ENCODE results near the gene PDLIM5. TPM values are rescaled to one million over a fixed set of nuclear protein-coding genes. Genes with fewer than 3 reads are reported as not detected.

The PDLIM5 gene
- total and polyA plus RNA-seq, 4 experiments from 2014 or later = 37.4 to 57.5 (median 44.6) TPM

DNA sequence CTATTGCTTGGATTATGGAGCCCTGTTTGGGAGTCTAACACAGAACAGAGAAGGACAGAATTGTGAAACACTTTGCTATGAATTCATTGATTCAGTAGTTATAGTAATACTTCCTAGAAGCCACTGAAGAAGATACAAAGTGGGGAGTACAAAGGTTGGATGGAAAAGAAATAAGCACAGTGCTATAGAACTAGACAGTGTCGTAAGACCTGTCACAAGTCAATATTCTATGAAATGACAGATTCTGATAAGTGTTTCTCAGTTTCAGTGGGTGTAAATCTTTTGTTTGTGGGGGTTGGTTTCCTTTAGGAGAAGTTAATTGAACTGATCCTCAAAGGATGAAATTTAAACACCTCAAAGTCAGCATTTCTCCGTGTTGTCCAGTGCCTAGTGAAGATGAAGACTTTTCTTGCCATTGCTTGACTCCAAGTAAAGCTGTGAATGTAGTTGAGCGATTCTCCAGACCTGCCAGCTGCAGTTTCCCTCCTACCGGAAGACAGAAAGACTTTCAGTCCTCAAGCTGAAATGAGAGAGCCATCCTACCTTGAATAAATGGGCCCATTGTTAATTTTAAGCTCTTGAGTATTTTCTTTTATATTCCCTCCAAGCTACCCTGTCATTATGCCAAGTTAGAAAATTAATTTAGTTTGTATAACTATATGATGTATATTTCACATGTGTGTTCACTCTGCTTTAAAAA is 7.9 kb downstream of the PDLIM5 start:
- ChIA-PET CTCF (ENCODE audit: partially characterized antibody) (no interaction called here), POLR2A (ENCODE audit: partially characterized antibody) (no interaction called here)
- H3K4me3 ChIP-seq (ENCODE audit: low read length in 2 of 2) = no peak overlapping the region
- Mint-ChIP-seq H3K4me3 (no peak overlapping the region), H3K27me3 (no peaks in the 10 kb centered on the region), H3K36me3 (peaks cover 3 to 8% of the 10 kb centered on the region in 2 donors), H3K9me3 (no peaks in the 10 kb centered on the region), H3K4me1 (peaks cover 7 to 23% (median 20%) of the 10 kb centered on the region in 4 donors), H3K27ac (no peak overlapping the region)
- H3K36me3 ChIP-seq (ENCODE audit: insufficient read depth, low read length) = no peaks in the 10 kb centered on the region
- H3K4me1 ChIP-seq (ENCODE audit: insufficient read depth, low read length) = peaks cover 7% of the 10 kb centered on the region
- H3K27me3 ChIP-seq (ENCODE audit: insufficient read depth, low read length) = no peaks in the 10 kb centered on the region
- DNase-seq = no peak
- no peak overlapping the region for H3K27ac ChIP-seq (ENCODE audit: low read depth, low read length)
- intact Hi-C loops (cut with micrococcal nuclease) = no loop called here
- no peaks in the 10 kb centered on the region for H3K9me3 ChIP-seq (ENCODE audit: control insufficient read depth in 1 of 2, low read length in 2 of 2)

DNA sequence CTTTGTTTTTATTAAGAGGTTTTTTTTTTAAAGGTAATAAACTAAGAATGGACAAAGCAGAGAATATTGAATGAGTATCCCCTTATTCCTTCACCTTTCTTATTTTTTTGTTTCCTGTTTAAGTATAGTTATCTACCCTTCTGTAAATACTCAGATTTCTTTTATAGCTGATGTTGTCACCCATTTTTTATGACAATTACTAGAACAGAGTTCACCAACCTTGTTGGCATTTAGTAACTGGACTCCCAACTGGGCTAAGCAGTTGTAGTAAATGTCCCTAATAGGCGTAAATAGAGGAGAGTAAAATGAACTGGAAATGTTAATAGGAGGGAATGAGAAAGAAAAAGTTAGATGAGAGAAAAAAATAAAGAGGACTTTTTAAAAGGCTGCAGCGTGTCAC is 9.8 kb downstream of the PDLIM5 start:
- H3K27me3 ChIP-seq (ENCODE audit: insufficient read depth, low read length) = no peaks in the 10 kb centered on the region
- Mint-ChIP-seq H3K4me1 (peaks cover 0 to 22% (median 20%) of the 10 kb centered on the region in 4 donors), H3K4me3 (no peak overlapping the region), H3K27me3 (no peaks in the 10 kb centered on the region), H3K36me3 (peaks cover 0 to 3% of the 10 kb centered on the region in 2 donors), H3K9me3 (no peaks in the 10 kb centered on the region), H3K27ac (no peak overlapping the region)
- ChIA-PET CTCF (ENCODE audit: partially characterized antibody) (no interaction called here), POLR2A (ENCODE audit: partially characterized antibody) (no interaction called here)
- no peak overlapping the region for H3K4me3 ChIP-seq (ENCODE audit: low read length in 2 of 2)
- no peaks in the 10 kb centered on the region for H3K9me3 ChIP-seq (ENCODE audit: control insufficient read depth in 1 of 2, low read length in 2 of 2)
- H3K36me3 ChIP-seq (ENCODE audit: insufficient read depth, low read length) = no peaks in the 10 kb centered on the region
- H3K27ac ChIP-seq (ENCODE audit: low read depth, low read length) = no peak overlapping the region
- DNase-seq = no peak
- intact Hi-C loops (cut with micrococcal nuclease) = no loop called here
- H3K4me1 ChIP-seq (ENCODE audit: insufficient read depth, low read length) = peaks cover 7% of the 10 kb centered on the region

DNA sequence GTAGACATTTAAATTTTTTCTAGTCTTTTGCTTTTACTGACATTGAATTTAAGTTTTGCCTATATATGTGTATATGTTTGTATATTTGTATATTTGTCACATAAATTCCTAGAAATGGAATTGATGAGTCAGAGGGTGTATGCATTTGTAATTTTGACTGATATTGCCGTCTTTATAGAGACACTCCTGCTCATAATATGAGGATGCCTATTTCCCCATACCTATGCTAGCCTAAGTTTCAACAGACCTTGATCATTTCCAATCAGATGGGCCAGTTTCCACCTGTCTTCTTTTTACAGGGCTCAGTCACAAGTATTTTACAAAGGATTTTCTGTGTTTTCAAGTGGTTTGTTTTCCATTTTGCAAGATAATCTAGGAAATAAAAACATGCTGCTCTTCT is 10.8 kb downstream of the PDLIM5 start:
- no peak overlapping the region for H3K27ac ChIP-seq (ENCODE audit: low read depth, low read length)
- intact Hi-C loops (cut with micrococcal nuclease) = no loop called here
- H3K27me3 ChIP-seq (ENCODE audit: insufficient read depth, low read length) = no peaks in the 10 kb centered on the region
- Mint-ChIP-seq H3K4me1 (peaks cover 0 to 22% (median 18%) of the 10 kb centered on the region in 4 donors), H3K9me3 (no peaks in the 10 kb centered on the region), H3K27me3 (no peaks in the 10 kb centered on the region), H3K4me3 (no peak overlapping the region), H3K36me3 (peaks cover 0 to 3% of the 10 kb centered on the region in 2 donors), H3K27ac (no peak overlapping the region)
- no peak for DNase-seq
- H3K4me1 ChIP-seq (ENCODE audit: insufficient read depth, low read length) = peaks cover 7% of the 10 kb centered on the region
- ChIA-PET CTCF (ENCODE audit: partially characterized antibody) (interaction anchor here (1.0 kb wide), 1 partner anchor 26 kb away, joined by 3 read pairs; no protein-coding TSS in a partner anchor), POLR2A (ENCODE audit: partially characterized antibody) (no interaction called here)
- H3K4me3 ChIP-seq (ENCODE audit: low read length in 2 of 2) = no peak overlapping the region
- no peaks in the 10 kb centered on the region for H3K36me3 ChIP-seq (ENCODE audit: insufficient read depth, low read length)
- H3K9me3 ChIP-seq (ENCODE audit: control insufficient read depth in 1 of 2, low read length in 2 of 2) = no peaks in the 10 kb centered on the region

DNA sequence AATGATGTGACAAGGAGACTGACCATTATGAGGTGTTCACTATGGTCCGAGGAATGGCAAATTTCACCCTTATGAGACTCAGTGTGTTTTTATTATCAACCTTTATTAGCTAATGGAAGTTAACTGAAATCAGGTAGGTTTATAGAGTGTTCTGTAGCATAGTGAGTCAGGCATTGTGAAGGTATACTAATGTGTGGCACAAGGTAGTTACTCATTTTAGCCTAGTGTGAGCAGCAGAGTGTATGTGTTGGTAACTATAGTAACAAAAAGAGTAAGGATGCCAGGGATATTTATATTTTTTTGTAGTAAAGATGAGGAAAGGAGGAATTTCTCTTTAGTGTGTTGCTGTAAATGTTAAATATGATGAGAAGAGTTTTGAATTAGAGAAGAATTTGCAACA is 12.0 kb downstream of the PDLIM5 start:
- intact Hi-C loops (cut with micrococcal nuclease) = no loop called here
- Histone ChIP-seq H3K4me3 (ENCODE audit: low read length in 2 of 2) (no peak overlapping the region), H3K27me3 (ENCODE audit: insufficient read depth, low read length) (no peaks in the 10 kb centered on the region), H3K27ac (ENCODE audit: low read depth, low read length) (no peak overlapping the region), H3K9me3 (ENCODE audit: control insufficient read depth in 1 of 2, low read length in 2 of 2) (no peaks in the 10 kb centered on the region), H3K4me1 (ENCODE audit: insufficient read depth, low read length) (peaks cover 4% of the 10 kb centered on the region), H3K36me3 (ENCODE audit: insufficient read depth, low read length) (no peaks in the 10 kb centered on the region)
- DNase-seq = no peak
- ChIA-PET CTCF (ENCODE audit: partially characterized antibody) (interaction anchor here (1.0 kb wide), 1 partner anchor 25 kb away, joined by 3 read pairs; no protein-coding TSS in a partner anchor), POLR2A (ENCODE audit: partially characterized antibody) (no interaction called here)
- Mint-ChIP-seq H3K27me3 (no peaks in the 10 kb centered on the region), H3K4me1 (peaks cover 0 to 26% (median 20%) of the 10 kb centered on the region in 4 donors), H3K27ac (peak overlapping the region in 2 of 7 donors; percentile 3 to 15), H3K36me3 (peaks cover 0 to 3% of the 10 kb centered on the region in 2 donors), H3K9me3 (no peaks in the 10 kb centered on the region), H3K4me3 (no peak overlapping the region)

DNA sequence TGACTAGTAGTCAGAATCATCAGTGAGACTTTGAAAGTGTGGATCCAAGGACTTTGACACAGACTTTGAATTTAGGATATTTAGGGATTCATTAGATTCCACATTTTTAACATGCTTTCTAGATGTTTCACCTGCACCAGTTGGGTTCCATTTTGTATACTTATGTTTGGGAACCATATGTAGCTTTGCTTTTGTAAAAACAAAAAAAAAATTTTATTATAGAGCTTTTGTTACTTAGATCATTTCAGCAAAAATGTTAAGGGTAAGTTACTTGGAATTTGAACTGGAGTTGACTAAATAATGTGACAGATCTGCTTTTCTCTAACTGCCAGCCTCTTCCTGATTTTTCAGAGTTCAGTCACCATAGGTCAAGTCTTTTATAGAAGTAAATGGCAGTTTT is 14.6 kb downstream of the PDLIM5 start:
- no peak overlapping the region for H3K4me3 ChIP-seq (ENCODE audit: low read length in 2 of 2)
- H3K27ac ChIP-seq (ENCODE audit: low read depth, low read length) = no peak overlapping the region
- H3K4me1 Mint-ChIP-seq = peaks cover 4 to 24% (median 20%) of the 10 kb centered on the region in 4 donors
- peaks cover 0 to 5% (median 3%) of the 10 kb centered on the region in 8 donors for H3K9me3 Mint-ChIP-seq
- H3K27ac Mint-ChIP-seq = no peak overlapping the region
- no peak overlapping the region for H3K4me3 Mint-ChIP-seq
- DNase-seq = no peak
- ChIA-PET CTCF (ENCODE audit: partially characterized antibody) (no interaction called here), POLR2A (ENCODE audit: partially characterized antibody) (no interaction called here)
- H3K27me3 ChIP-seq (ENCODE audit: insufficient read depth, low read length) = no peaks in the 10 kb centered on the region
- intact Hi-C loops (cut with micrococcal nuclease) = no loop called here
- no peaks in the 10 kb centered on the region for H3K4me1 ChIP-seq (ENCODE audit: insufficient read depth, low read length)
- no peaks in the 10 kb centered on the region for H3K27me3 Mint-ChIP-seq
- peaks cover 2 to 13% of the 10 kb centered on the region in 2 donors for H3K36me3 Mint-ChIP-seq
- no peaks in the 10 kb centered on the region for H3K9me3 ChIP-seq (ENCODE audit: control insufficient read depth in 1 of 2, low read length in 2 of 2)
- H3K36me3 ChIP-seq (ENCODE audit: insufficient read depth, low read length) = no peaks in the 10 kb centered on the region

DNA sequence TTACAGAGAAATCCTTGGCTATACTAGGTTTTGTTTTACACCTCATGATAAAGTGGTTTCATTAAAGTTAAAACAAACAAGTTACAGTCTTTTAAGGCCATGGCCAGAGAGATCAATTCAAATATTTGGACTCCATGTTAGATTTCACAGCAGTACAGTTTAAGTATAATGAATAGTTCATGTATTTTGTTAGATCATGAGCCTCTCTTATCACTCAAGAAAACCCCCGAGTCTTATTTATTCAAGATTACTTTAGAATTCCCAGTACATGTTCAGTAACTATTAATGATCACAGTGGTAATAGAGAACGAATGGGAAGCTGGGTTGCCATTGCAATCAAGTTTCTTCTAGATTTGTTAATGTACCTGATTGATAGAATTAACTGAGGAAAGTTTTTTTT is 15.2 kb downstream of the PDLIM5 start:
- H3K9me3 ChIP-seq (ENCODE audit: control insufficient read depth in 1 of 2, low read length in 2 of 2) = no peaks in the 10 kb centered on the region
- no peaks in the 10 kb centered on the region for H3K4me1 ChIP-seq (ENCODE audit: insufficient read depth, low read length)
- intact Hi-C loops (cut with micrococcal nuclease) = no loop called here
- no peak overlapping the region for H3K4me3 ChIP-seq (ENCODE audit: low read length in 2 of 2)
- no peaks in the 10 kb centered on the region for H3K36me3 ChIP-seq (ENCODE audit: insufficient read depth, low read length)
- H3K36me3 Mint-ChIP-seq = peaks cover 2 to 13% of the 10 kb centered on the region in 2 donors
- H3K4me1 Mint-ChIP-seq = peaks cover 4 to 24% (median 20%) of the 10 kb centered on the region in 4 donors
- H3K27me3 Mint-ChIP-seq = no peaks in the 10 kb centered on the region
- ChIA-PET POLR2A (ENCODE audit: partially characterized antibody) (no interaction called here), CTCF (ENCODE audit: partially characterized antibody) (interaction anchor here (0.9 kb wide), 1 partner anchor 59 kb away, joined by 3 read pairs; no protein-coding TSS in a partner anchor)
- no peak overlapping the region for H3K27ac Mint-ChIP-seq
- H3K27ac ChIP-seq (ENCODE audit: low read depth, low read length) = no peak overlapping the region
- peaks cover 0 to 5% (median 3%) of the 10 kb centered on the region in 8 donors for H3K9me3 Mint-ChIP-seq
- H3K4me3 Mint-ChIP-seq = no peak overlapping the region
- H3K27me3 ChIP-seq (ENCODE audit: insufficient read depth, low read length) = no peaks in the 10 kb centered on the region
- no peak for DNase-seq

DNA sequence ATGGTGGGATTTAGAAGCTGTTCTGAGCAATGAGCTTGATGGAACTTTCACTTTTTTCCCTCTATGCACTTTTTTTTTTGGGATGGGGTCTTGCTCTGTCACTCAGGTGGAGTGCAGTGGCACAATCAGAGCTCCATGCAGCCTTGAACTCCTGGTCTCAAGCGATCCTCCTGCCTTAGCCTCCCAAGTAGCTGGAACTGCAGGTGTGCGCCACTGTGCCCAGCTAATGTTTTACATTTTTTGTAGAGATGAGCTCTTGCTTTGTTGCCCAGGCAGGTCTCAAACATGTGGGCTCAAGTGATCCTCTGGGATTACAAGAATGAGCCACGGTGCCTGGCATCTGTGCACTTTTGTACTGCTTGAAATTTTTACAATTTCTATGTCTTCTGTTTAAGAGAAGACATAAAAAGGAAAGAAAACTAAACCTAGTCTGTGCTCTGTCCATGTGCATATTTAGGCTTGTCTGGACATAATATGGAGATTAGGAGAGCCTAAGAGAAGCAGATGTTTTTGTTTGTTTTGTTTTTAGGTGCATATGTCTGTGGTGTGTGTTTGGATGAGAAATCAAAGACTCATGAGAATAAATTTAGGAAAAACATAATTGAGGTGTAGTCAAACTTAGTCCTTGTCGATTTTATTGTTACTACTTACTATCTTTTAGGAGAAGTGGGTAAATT is 16.5 kb downstream of the PDLIM5 start:
- H3K9me3 Mint-ChIP-seq = peaks cover 0 to 5% (median 3%) of the 10 kb centered on the region in 8 donors
- Histone ChIP-seq H3K36me3 (ENCODE audit: insufficient read depth, low read length) (no peaks in the 10 kb centered on the region), H3K4me3 (ENCODE audit: low read length in 2 of 2) (no peak overlapping the region), H3K27me3 (ENCODE audit: insufficient read depth, low read length) (no peaks in the 10 kb centered on the region), H3K27ac (ENCODE audit: low read depth, low read length) (no peak overlapping the region), H3K4me1 (ENCODE audit: insufficient read depth, low read length) (no peaks in the 10 kb centered on the region), H3K9me3 (ENCODE audit: control insufficient read depth in 1 of 2, low read length in 2 of 2) (no peaks in the 10 kb centered on the region)
- CTCF ChIA-PET (ENCODE audit: partially characterized antibody) = no interaction called here
- H3K4me3 Mint-ChIP-seq = no peak overlapping the region
- DNase-seq = no peak
- H3K4me1 Mint-ChIP-seq = peaks cover 4 to 26% (median 22%) of the 10 kb centered on the region in 4 donors
- H3K27ac Mint-ChIP-seq = no peak overlapping the region
- no peaks in the 10 kb centered on the region for H3K27me3 Mint-ChIP-seq
- H3K36me3 Mint-ChIP-seq = peaks cover 2 to 13% of the 10 kb centered on the region in 2 donors
- intact Hi-C loops (cut with micrococcal nuclease) = no loop called here
- POLR2A ChIA-PET (ENCODE audit: partially characterized antibody) = interaction anchor here (0.7 to 0.9 kb wide), 2 partner anchors 16 kb away, joined by 3 read pairs; no protein-coding TSS in a partner anchor

All from CD4-positive, alpha-beta memory T cell (primary cell).